Stimulated activated naive CD8-positive, alpha-beta T cell treated with anti-CD3 and anti-CD28 coated beads, Interleukin-15, Interleukin-2, amounts not matched to agents 100 ng/mL and 50 ng/mL, for 24 hours (primary cell): ENCODE measurements around the gene MEG3.

Experiments used
- H3K27ac Mint-ChIP-seq: one replicate; pipeline ENCODE4 v1.8.0; 2021; ENCODE audit warnings: mild to moderate bottlenecking, mixed read lengths
- H3K27me3 Mint-ChIP-seq: one replicate; pipeline ENCODE4 v1.8.0; 2021; ENCODE audit warnings: mixed read lengths
- H3K36me3 Mint-ChIP-seq: one replicate; pipeline ENCODE4 v1.8.0; 2021; ENCODE audit warnings: low read depth, mixed read lengths
- H3K4me1 Mint-ChIP-seq: one replicate; pipeline ENCODE4 v1.8.0; 2021; ENCODE audit warnings: low read depth, mixed read lengths
- H3K4me3 Mint-ChIP-seq: one replicate; pipeline ENCODE4 v1.8.0; 2021; ENCODE audit warnings: mild to moderate bottlenecking, mixed read lengths
- H3K9me3 Mint-ChIP-seq: one replicate; pipeline ENCODE4 v1.8.0; 2021; ENCODE audit warnings: mixed read lengths

Gene MEG3

GRCh38 chr14:100875861-100876590 is 50.1 kb downstream of the MEG3 start:
- Mint-ChIP-seq H3K36me3 (no peaks in the 10 kb centered on the region), H3K4me3 (no peak overlapping the region), H3K9me3 (no peaks in the 10 kb centered on the region), H3K4me1 (no peaks in the 10 kb centered on the region), H3K27me3 (no peaks in the 10 kb centered on the region), H3K27ac (no peak overlapping the region)

GRCh38 chr14:100878271-100879146 is 52.6 kb downstream of the MEG3 start:
- Mint-ChIP-seq H3K36me3 (no peaks in the 10 kb centered on the region), H3K27ac (no peak overlapping the region), H3K4me3 (no peak overlapping the region), H3K4me1 (no peaks in the 10 kb centered on the region), H3K9me3 (no peaks in the 10 kb centered on the region), H3K27me3 (no peaks in the 10 kb centered on the region)

DNA sequence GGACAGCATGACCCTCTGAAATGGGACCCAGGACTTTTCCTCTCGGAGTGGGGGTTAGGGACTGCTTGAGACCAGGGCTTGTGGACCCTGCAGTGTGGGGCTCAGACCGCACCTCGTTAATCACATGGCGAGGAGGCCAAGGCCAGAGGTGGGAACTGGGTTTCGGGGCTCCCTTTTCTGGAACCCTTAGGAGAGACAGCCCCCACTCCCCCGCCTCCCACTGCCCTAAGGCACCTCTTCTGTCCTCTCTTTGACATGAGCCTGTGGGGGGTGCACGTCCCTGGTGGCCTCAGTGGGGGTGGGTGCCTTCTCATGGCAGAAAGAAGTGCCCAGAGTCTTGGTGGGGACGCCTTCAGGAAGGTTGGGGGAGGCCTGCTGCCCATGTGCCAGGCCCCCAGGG is 53.3 kb downstream of the MEG3 start:
- no peaks in the 10 kb centered on the region for H3K9me3 Mint-ChIP-seq
- no peak overlapping the region for H3K4me3 Mint-ChIP-seq
- H3K4me1 Mint-ChIP-seq, result no peaks in the 10 kb centered on the region
- no peaks in the 10 kb centered on the region for H3K27me3 Mint-ChIP-seq
- no peak overlapping the region for H3K27ac Mint-ChIP-seq
- no peaks in the 10 kb centered on the region for H3K36me3 Mint-ChIP-seq

DNA sequence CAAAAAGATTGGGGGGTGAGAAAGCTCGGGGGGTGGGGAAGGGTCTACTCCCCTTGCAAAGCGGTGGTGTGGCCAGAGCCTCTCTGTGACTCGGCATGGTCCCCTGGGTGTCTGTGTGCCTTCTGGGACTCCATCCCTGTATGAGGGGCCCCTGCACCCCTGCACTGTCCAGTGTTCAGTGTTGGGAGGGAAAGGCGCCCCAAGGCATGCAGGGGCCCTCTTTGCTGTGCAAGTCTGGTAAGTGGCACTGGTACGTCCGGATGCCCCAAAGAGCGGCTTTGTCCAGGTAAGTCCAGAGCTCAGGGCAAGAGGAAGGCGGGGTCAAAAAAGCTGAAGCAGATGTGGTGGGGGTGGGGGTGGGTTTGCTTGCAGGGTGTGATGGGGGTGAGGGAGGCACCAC is 53.9 kb downstream of the MEG3 start:
- Mint-ChIP-seq H3K27me3 (no peaks in the 10 kb centered on the region), H3K4me1 (no peaks in the 10 kb centered on the region), H3K4me3 (no peak overlapping the region), H3K27ac (no peak overlapping the region), H3K9me3 (no peaks in the 10 kb centered on the region), H3K36me3 (no peaks in the 10 kb centered on the region)

DNA sequence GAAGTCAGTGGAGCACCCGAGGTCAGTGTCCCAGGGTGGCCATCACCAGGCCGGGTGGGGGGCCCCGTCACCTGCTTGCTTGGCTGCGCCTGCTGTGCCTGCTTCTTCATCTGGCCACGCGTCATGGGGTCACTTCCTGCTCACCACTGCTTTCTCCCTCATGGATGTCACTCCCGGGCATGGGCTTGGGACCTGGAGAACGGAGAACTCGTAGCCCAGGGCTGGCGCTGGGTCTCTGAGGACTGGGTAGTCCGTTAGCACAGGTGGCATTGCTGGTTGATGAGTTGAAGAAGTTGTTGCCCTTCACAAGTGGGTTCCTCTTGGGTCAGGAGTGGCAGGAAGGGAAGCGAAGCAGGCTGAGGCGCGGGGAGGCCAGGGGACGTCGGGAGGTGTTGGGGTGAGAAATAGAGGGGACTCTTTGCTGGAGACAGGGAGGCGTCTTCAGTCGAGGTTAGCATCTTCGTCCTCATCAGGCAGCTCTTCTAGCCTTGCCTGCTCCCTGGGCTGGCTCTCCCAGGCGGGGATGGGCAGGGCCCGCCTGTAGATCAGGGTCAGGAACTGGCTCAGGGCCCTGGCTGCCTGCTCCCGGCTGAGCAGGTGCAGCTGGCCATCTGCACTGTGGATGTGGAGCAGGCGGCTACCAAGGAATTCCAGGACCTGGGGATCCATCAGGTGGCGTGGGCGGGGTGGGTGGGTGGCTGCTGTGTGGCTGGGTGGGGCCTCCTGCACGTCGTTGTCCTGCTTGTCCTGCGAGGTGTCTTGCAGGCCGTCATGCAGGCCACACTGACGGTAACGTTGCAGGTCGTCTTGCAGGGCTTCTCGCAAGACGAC is 54.6 kb downstream of the MEG3 start:
- Mint-ChIP-seq H3K4me1 (no peaks in the 10 kb centered on the region), H3K36me3 (no peaks in the 10 kb centered on the region), H3K27me3 (peaks cover 1% of the 10 kb centered on the region)

GRCh38 chr14:100881211-100882025 is 55.5 kb downstream of the MEG3 start:
- H3K4me3 Mint-ChIP-seq, result no peak overlapping the region
- no peak overlapping the region for H3K27ac Mint-ChIP-seq
- H3K27me3 Mint-ChIP-seq, result peaks cover 9% of the 10 kb centered on the region

More for the DNA sequence above, 54.6 kb downstream of the MEG3 start:
- no peak overlapping the region for H3K27ac Mint-ChIP-seq
- no peak overlapping the region for H3K4me3 Mint-ChIP-seq
- no peaks in the 10 kb centered on the region for H3K9me3 Mint-ChIP-seq

GRCh38 chr14:100882026-100882967 is 56.4 kb downstream of the MEG3 start:
- Mint-ChIP-seq H3K27me3 (peaks cover 12% of the 10 kb centered on the region), H3K36me3 (no peaks in the 10 kb centered on the region), H3K27ac (no peak overlapping the region)

More at GRCh38 chr14:100881211-100882025, 55.5 kb downstream of the MEG3 start:
- Mint-ChIP-seq H3K9me3 (no peaks in the 10 kb centered on the region), H3K4me1 (no peaks in the 10 kb centered on the region), H3K36me3 (no peaks in the 10 kb centered on the region)

GRCh38 chr14:100882991-100883788 is 57.3 kb downstream of the MEG3 start:
- Mint-ChIP-seq H3K4me1 (no peaks in the 10 kb centered on the region), H3K27ac (no peak overlapping the region), H3K9me3 (no peaks in the 10 kb centered on the region), H3K36me3 (no peaks in the 10 kb centered on the region), H3K4me3 (no peak overlapping the region), H3K27me3 (peaks cover 18% of the 10 kb centered on the region)

More at GRCh38 chr14:100882026-100882967, 56.4 kb downstream of the MEG3 start:
- Mint-ChIP-seq H3K4me3 (no peak overlapping the region), H3K9me3 (no peaks in the 10 kb centered on the region), H3K4me1 (no peaks in the 10 kb centered on the region)

DNA sequence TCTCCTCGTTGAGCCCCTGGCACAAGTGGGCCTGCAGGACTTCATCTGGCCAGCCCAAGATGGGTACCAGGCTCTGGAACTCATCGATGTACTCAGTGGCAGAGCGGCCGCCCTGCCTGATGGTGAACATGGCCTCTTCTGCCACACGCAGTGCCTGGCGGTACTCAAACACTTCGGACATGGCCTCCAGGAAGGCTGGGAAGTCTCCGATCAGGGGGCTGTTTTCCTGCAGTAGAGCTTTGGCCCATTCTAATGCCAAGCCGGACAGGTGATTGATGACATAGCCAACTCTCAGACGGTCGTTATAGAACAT is 57.8 kb downstream of the MEG3 start:
- Mint-ChIP-seq H3K9me3 (no peaks in the 10 kb centered on the region), H3K4me3 (no peak overlapping the region), H3K36me3 (no peaks in the 10 kb centered on the region), H3K27ac (no peak overlapping the region), H3K27me3 (peaks cover 18% of the 10 kb centered on the region), H3K4me1 (no peaks in the 10 kb centered on the region)

- H3K36me3 Mint-ChIP-seq, result no peaks in the 10 kb centered on the region
- no peak overlapping the region for H3K4me3 Mint-ChIP-seq
- no peaks in the 10 kb centered on the region for H3K9me3 Mint-ChIP-seq
- peaks cover 20% of the 10 kb centered on the region for H3K27me3 Mint-ChIP-seq
- no peak overlapping the region for H3K27ac Mint-ChIP-seq
- H3K4me1 Mint-ChIP-seq, result no peaks in the 10 kb centered on the region
These were observed 58.5 kb downstream of the MEG3 start for GRCh38 chr14:100884456-100884855.

GRCh38 chr14:100885196-100885595 is 59.3 kb downstream of the MEG3 start:
- H3K36me3 Mint-ChIP-seq, result no peaks in the 10 kb centered on the region

DNA sequence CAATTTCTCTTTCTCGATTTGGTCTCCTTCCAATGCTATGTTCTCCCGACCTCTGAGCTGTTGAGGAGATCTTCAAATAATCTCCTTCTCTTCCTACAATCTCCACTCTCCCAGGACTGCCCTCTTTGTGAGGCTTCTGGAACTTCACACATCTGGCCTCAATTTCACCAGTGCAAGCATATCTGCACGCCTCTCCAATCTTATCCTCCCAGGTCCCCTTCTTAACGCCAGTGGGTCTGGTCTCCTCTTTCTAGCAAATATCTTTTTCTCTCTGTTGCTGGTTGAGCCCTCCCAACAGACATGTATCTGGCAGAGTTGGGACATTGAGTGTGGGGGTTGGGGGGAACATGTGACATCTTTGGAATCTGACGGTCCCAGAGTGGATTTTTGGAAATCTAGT is 59.7 kb downstream of the MEG3 start:
- Mint-ChIP-seq H3K27ac (no peak overlapping the region), H3K9me3 (no peaks in the 10 kb centered on the region), H3K4me3 (no peak overlapping the region), H3K36me3 (no peaks in the 10 kb centered on the region), H3K27me3 (peaks cover 21% of the 10 kb centered on the region), H3K4me1 (no peaks in the 10 kb centered on the region)

More at GRCh38 chr14:100885196-100885595, 59.3 kb downstream of the MEG3 start:
- Mint-ChIP-seq H3K4me1 (no peaks in the 10 kb centered on the region), H3K9me3 (no peaks in the 10 kb centered on the region), H3K27ac (no peak overlapping the region), H3K4me3 (no peak overlapping the region), H3K27me3 (peaks cover 21% of the 10 kb centered on the region)
